GM18498 (cell line): ENCODE data around the gene IL1RAPL2.
"Not testable (repeated sequence)": the region's sequence is repeated elsewhere in the genome, so short reads cannot be mapped to it uniquely, and the experiment has no call there.

ENCODE experiments used
- ATAC-seq: cut with Tn5 transposase; IDR thresholded peaks from one replicate; pipeline ENCODE4 v1.9.1; 2021; ENCODE audit warnings: mild to moderate bottlenecking, moderate library complexity; ENCODE audit not compliant: unreplicated experiment

The IL1RAPL2 gene

DNA sequence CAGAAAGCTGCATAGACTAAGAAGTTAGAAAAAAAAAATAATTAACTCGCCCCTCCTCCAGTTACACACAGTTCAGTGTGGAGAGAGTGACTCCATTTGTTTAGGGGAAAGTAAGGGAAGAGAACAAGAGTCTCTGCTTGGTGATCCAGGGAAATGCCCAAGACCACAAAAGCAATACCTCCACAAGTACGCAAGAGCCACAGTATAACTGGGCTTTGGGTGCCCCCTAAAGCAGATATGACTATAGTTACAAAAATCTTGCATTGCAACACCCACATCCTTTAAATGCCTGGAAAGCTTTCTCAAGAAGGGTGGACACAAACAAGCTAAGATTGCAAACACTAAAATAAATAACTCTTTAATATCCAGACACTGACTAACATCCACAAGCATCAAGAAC lies 1092.1 kb downstream of the IL1RAPL2 start:
- no peak for ATAC-seq

DNA sequence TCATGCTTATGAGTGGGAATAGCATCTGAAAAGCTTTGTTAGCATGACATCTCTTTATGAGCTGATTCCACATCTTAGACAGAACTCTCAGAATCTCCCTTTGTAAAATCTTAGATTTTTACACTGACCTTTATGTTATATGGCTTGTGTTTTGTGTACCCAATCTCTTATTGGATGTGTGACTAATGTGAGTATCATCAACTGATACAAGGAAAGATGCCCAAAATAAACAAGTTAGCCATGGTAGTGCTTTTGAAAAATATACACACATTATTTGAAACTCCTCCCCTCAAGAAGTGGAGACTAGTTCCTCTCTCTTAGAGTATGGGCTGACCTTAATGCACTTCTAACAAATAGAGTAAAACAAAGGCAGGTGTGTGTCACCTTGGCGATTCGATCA lies 1096.2 kb downstream of the IL1RAPL2 start:
- no peak for ATAC-seq

- ATAC-seq = no peak
Observed at GRCh38 chrX:105664243-105664642, 1098.2 kb downstream of the IL1RAPL2 start.

GRCh38 chrX:105684288-105684687 lies 1118.3 kb downstream of the IL1RAPL2 start:
- not testable (repeated sequence) for ATAC-seq

GRCh38 chrX:105694839-105695238 lies 1128.8 kb downstream of the IL1RAPL2 start:
- no peak for ATAC-seq

DNA sequence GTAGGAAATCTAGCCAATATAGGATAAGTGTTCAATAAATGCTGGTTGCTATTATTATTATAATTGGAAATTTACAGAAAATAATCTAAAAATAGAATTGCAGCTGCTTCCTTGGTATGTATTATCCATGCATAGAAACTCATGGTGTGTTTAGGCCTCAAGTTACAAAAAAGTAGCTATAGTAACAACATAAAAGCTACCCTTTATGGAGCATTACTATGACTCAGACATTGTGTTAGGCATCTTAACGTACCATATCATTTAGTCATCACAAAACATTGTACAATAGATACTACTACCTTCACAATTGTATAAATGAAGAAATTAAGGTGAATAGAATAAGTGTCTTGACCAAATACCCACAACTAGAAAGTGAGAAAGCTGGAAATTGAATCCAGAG lies 1129.5 kb downstream of the IL1RAPL2 start:
- no peak for ATAC-seq

DNA sequence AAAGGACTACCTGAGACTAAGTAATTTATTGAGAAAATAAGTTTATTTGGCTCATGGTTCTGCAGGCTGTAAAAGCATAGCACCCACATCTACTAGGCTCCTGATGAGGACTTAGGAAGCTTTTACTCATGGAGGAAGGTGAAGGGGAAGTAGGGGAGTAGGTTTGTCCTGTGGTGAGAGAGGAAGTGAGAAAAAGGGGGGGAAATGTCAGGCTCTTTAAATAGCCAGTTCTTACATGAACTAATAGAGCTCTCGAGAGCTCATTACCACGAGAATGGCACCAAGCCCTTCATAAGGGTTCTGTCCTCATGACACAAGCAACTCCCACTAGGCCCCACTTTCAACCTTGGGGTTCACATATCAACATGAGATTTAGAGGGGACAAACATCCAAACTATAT lies 1130.9 kb downstream of the IL1RAPL2 start:
- no peak for ATAC-seq

DNA sequence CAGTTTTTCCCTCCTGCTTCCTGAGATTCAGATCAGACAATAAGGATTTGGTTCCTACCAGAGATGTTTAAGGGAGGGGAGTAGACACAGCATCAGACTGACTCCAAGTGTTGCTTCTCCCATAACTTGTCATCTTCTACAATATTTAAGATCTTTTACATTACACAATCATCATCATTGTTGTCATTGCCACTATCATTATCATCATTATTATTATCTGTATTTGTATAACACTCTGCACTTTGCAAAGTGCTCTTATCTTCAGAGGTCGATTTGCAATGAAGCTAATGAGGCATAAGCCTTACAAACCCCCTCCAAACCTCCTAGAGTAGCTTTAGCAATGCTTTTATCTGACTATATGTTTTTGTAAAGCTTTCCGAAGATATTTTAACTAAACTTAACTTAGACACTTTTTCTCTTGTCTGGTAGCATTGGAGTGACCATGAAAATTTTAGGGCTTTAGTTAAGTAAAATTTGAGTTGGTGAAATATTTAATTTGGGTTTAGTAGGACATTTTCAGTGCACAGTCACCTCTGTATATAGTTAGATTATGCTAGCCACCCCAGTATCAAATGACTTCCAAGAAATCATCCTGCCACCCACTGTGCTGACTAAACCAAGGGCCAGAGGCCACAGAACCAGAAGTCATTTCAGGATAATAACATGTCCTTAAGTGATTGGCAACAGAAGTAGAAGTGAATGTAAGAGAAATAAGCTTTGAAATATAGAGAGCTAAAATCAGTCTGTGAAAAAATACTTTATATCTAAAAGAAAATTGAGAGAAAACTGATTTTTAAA lies 1132.2 kb downstream of the IL1RAPL2 start:
- ATAC-seq = no peak

- ATAC-seq = no peak
Observed at GRCh38 chrX:105700331-105700730, 1134.3 kb downstream of the IL1RAPL2 start.

DNA sequence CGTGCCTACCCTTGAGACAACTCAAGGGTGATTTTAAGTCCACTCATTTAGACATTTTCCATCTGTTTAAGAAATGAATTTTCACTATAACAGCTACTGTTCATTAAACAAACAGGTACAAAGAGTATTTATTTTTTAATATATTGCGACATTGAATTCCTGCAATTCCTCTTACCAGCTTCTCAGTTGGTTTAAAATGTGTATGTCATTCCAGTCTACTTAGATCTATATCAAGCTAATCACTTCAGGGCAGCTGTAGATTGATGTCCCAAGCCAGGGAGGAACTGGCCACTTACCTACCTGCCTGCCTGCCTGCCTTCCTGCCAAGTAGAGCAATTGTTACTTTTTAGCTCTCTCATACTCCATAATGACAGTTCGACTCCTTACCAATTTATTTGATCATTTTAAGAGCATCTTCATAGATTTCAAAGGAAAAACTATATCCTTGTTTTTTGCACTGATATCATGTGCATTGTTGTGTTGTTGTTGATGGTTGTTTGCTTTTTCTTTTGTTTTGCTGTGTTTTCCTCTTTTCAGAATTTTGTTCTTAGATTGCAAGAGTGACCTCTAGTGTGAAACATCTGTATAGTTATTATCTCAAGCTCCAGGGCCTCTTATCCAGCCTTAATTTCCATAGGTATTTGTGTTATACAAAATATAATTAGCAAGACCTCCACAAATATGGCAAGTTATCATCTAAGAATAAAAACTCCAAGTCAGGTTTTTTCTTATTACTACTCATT lies 1135.5 kb downstream of the IL1RAPL2 start:
- no peak for ATAC-seq

DNA sequence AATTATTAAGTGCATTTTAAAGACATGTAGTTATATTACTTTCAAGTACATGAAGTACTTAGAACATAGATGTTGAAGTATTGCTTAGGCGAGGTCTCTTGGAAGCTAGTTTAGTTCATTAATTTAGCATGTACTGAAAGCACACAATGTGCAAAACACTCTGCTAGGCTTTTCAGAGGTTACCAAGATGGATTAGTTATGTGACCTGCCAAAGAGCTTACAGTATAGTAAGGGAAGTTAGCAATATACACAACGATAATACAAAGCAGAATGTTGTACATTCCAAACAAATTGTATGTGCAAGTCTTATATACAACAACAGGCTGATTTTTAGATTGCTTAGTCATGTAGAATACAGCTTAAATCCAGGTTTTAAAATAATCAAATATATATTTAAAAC lies 1137.9 kb downstream of the IL1RAPL2 start:
- ATAC-seq = no peak

- ATAC-seq = no peak
Observed at GRCh38 chrX:105706041-105706440, 1140.0 kb downstream of the IL1RAPL2 start.

DNA sequence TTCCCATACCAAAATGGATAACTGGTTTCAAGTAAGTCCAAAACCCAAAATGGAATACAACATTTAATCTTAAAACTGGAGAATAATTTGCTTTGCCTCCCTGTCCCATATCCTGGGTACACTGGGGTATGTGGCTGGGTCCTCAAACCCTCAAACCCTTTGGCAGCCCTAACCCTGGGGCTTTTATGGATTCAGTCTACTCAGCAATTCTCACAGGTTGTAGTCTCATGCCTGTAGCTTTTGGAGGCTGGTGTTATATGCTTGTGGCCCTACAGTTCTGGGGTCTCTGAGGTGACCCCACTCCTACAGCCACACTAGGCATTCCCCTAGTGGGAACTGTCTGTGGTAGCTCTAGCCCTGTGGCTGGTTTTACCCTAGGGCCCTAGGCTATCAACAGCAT lies 1145.8 kb downstream of the IL1RAPL2 start:
- ATAC-seq = no peak

DNA sequence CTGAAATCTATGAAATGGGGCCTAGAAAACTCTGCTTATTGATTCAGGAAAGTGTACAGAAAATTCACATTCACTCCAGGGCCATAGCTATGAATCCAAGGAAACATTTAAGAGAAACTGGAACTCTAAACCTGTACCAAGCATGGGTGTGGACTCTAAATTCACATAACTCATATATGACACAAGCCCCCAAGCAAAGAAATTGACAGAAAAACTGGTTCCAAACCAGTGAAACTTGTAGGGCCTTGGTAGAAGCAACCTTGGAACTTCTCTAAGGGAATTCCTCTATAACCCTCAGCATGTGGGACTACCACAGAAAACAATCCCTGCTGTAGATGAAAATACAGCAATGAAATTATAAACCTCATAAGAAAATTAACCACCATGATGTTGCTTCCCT lies 1149.7 kb downstream of the IL1RAPL2 start:
- no peak for ATAC-seq

- no peak for ATAC-seq
Observed at GRCh38 chrX:105723966-105724735, 1158.2 kb downstream of the IL1RAPL2 start.

DNA sequence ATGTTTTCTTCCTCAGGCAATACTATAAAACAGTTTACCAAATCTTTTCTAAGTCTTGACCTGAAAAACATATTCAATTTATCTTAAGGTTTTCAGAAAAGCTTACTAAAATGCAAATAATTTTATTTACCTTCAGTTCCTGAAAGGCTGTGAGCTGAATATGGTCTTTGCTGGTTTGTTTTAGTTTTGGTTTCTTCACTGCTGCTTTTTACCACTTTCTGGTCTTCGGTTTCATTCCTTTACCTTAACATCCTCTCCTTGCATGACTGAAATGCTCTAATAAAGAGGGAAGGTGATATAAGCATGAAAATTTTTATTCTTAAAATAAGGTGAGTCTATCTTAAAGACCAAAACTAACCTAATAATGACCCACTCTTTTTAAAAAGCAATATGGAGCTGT lies 1159.2 kb downstream of the IL1RAPL2 start:
- no peak for ATAC-seq

DNA sequence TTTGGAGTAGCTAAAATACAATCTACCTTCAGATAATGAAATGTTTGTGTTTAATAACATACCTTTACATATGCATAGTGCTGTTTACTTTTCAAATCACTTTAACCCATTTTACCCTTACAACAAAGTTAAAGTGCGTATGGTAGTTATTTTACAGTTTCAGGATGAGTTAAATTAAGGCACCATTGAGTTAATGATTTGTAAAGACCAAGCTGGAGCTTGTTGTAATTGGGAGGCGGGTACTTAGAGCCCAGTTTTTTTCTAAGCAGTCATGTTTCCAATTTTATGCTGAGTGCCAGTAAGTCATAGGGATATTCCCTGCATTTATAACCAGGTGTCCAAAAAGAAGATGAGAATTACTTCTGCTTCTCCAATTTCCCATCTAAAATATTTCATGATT lies 1172.2 kb downstream of the IL1RAPL2 start:
- ATAC-seq = no peak

- no peak for ATAC-seq
Observed at GRCh38 chrX:105744291-105744690, 1178.3 kb downstream of the IL1RAPL2 start.

DNA sequence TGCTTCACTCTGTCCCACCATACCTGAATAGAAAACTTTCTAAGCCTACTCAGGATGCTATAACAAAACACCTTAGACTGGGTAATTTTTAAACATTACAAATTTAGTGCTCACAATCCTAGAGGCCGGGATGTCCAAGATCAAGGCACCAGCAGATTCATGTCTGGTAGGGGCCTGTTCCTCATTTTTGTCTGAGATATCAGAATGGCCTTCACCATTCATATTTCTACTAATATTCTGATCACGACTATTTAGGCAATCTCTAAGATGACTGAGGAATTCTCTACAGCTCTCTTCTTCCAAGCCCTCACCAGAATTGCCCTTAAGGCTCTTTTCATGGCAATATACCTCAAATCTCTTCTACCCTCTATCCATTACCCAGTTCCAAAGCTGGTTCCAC lies 1178.9 kb downstream of the IL1RAPL2 start:
- no peak for ATAC-seq

DNA sequence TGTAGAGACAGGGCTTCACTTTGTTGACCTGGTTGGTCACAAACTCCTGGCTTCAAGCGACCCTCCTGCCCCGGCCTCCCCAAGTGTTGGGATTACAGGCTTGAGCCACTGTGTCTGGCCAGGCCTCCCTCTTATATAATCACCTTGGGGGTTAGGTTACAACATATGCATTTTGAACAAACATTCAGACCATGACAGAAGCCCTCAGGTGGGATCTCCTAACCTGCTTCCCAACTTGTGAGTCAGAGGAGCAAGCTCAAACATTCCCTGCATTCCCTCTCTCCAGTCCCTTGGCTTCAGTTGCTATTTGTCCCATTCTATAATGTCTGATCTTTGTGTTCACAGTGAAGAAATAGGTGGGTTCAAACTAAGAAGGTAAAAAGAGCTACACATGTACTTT lies 1179.9 kb downstream of the IL1RAPL2 start:
- ATAC-seq = no peak

- no peak for ATAC-seq
Observed at GRCh38 chrX:105752338-105752956, 1186.4 kb downstream of the IL1RAPL2 start.
